ENCODE measurements around the gene MISP3.

- no peak for TF ChIP-seq POLR2A (IDR thresholded peaks at IDR 0.05)
- no peak for TF ChIP-seq CTCF (IDR thresholded peaks at IDR 0.05)
- no peak for TF ChIP-seq POLR2AphosphoS5 (IDR thresholded peaks at IDR 0.05; ENCODE audit: insufficient read depth in 1 of 2, low read depth in 1 of 2)
Measured at GRCh38 chr19:14063105-14063504, 9.5 kb upstream of the MISP3 start.
